CD4-positive, CD25-positive, alpha-beta regulatory T cell (primary cell): ENCODE results near the gene KEL. TPM values are rescaled to one million over a fixed set of nuclear protein-coding genes. Genes with fewer than 3 reads are reported as not detected.
A peak's percentile ranks its signal among the peaks of the same experiment; 100 is the strongest.

ENCODE experiments used
- ATAC-seq, 2 donors: fragments of 150-1000 bp; cut with Tn5 transposase; one replicate each; pipeline ENCODE4 v1.10.0; 2021; ENCODE audit warnings: low read depth in 2 of 2, moderate number of reproducible peaks in 2 of 2, moderate library complexity in 1 of 2
- DNase-seq, 3 donors: peaks; one replicate each; pipeline versions ENCODE4 v3.0.0 to v3.0.0-alpha.2; 2012 to 2022; ENCODE audit warnings: mixed read lengths in 1 of 3
- H3K27ac ChIP-seq: one replicate; pipeline ENCODE4 v1.7.0; 2013; ENCODE audit warnings: mild to moderate bottlenecking, low read length; ENCODE audit not compliant: insufficient read depth, poor library complexity, severe bottlenecking
- H3K27me3 ChIP-seq: one replicate; pipeline ENCODE4 v1.7.0; 2013; ENCODE audit warnings: low read length; ENCODE audit not compliant: control insufficient read depth, insufficient read depth
- H3K36me3 ChIP-seq: one replicate; pipeline ENCODE4 v1.7.0; 2013; ENCODE audit warnings: mild to moderate bottlenecking, low read length, moderate library complexity; ENCODE audit not compliant: control insufficient read depth, insufficient read depth
- H3K4me1 ChIP-seq: 2 replicates; pipeline ENCODE4 v1.7.0; 2013; ENCODE audit warnings: mild to moderate bottlenecking, low read length; ENCODE audit not compliant: insufficient read depth, control insufficient read depth, poor library complexity, severe bottlenecking
- H3K4me3 ChIP-seq: one replicate; pipeline ENCODE4 v1.7.0; 2013; ENCODE audit warnings: low read depth, mild to moderate bottlenecking, low read length, moderate library complexity
- H3K9me3 ChIP-seq, 2 experiments: 1 replicate in 1 of 2; 2 replicates in 1 of 2; pipeline ENCODE4 v1.7.0; 2013; ENCODE audit warnings: low read length in 2 of 2, mild to moderate bottlenecking in 1 of 2, moderate library complexity in 1 of 2; ENCODE audit not compliant: control insufficient read depth in 2 of 2
- H3K27ac Mint-ChIP-seq, 3 donors: one replicate each; pipeline ENCODE4 v1.8.0; 2020 to 2022; ENCODE audit warnings: mild to moderate bottlenecking in 3 of 3, mixed read lengths in 3 of 3, moderate library complexity in 2 of 3
- H3K27me3 Mint-ChIP-seq: one replicate; pipeline ENCODE4 v1.8.0; 2022; ENCODE audit warnings: mild to moderate bottlenecking, mixed read lengths
- H3K36me3 Mint-ChIP-seq: one replicate; pipeline ENCODE4 v1.8.0; 2020; ENCODE audit warnings: mixed read lengths
- H3K4me1 Mint-ChIP-seq, 4 donors: one replicate each; pipeline ENCODE4 v1.8.0; 2020 to 2022; ENCODE audit warnings: mixed read lengths in 4 of 4, mild to moderate bottlenecking in 1 of 4
- H3K4me3 Mint-ChIP-seq, 4 donors: one replicate each; pipeline ENCODE4 v1.8.0; 2020 to 2022; ENCODE audit warnings: mild to moderate bottlenecking in 4 of 4, mixed read lengths in 4 of 4, moderate library complexity in 3 of 4
- H3K9me3 Mint-ChIP-seq, 7 donors: one replicate each; pipeline ENCODE4 v1.8.0; 2020 to 2022; ENCODE audit warnings: mixed read lengths in 7 of 7, mild to moderate bottlenecking in 3 of 7, moderate library complexity in 2 of 7
- polyA plus RNA-seq, 4 donors: library from polyadenylated mRNA; unstranded; fragments of 300-500 nt; fragmentation: Illumina TruSeq; gene quantifications; one replicate each; pipeline ENCODE4 v1.2.3, GENCODE V29; 2021
- total RNA-seq: library from RNA; stranded (reverse); gene quantifications from one replicate; pipeline ENCODE4 v1.2.3, GENCODE V29; 2022

KEL gene
- total and polyA plus RNA-seq, 5 donors from 2014 or later = 1.1 TPM; not detected in 4

DNA sequence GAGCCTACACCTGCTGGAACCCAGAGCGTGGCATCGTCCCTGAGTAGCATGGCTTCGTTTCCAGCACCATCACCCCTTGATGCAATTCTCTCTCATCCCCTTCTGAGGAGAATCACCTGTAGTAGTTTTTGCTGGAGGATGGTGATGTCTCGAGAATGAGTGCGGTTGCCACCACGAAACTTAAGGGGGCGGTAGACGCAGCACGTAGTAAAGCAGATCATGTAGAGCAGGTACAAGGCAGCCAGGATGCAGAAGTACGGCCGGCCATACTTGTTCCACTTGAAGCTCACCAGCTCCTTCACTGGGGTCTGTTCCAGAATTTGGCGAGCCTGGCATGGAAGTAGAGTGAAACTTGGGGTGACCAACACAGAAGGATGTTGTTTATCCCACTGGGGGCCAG is 36.8 kb downstream of the KEL start:
- H3K36me3 Mint-ChIP-seq = no peaks in the 10 kb centered on the region
- ATAC-seq = no peak
- H3K27ac ChIP-seq = no peak overlapping the region
- H3K9me3 ChIP-seq = no peaks in the 10 kb centered on the region
- H3K27me3 ChIP-seq = no peaks in the 10 kb centered on the region
- H3K4me3 ChIP-seq = no peak overlapping the region
- H3K4me1 ChIP-seq = no peaks in the 10 kb centered on the region
- H3K27ac Mint-ChIP-seq = no peak overlapping the region
- peak in 1 of 3 donors; percentile 7 for DNase-seq
- H3K27me3 Mint-ChIP-seq = peaks cover 11% of the 10 kb centered on the region
- no peaks in the 10 kb centered on the region for H3K36me3 ChIP-seq
- no peak overlapping the region for H3K4me3 Mint-ChIP-seq
- H3K4me1 Mint-ChIP-seq = no peaks in the 10 kb centered on the region
- peaks cover 0 to 1% (median 0%) of the 10 kb centered on the region in 7 donors for H3K9me3 Mint-ChIP-seq

- no peaks in the 10 kb centered on the region for H3K9me3 Mint-ChIP-seq
- Histone ChIP-seq H3K4me3 (no peak overlapping the region), H3K9me3 (no peaks in the 10 kb centered on the region), H3K36me3 (no peaks in the 10 kb centered on the region), H3K4me1 (no peaks in the 10 kb centered on the region), H3K27me3 (no peaks in the 10 kb centered on the region), H3K27ac (no peak overlapping the region)
- no peak for DNase-seq
- H3K36me3 Mint-ChIP-seq = no peaks in the 10 kb centered on the region
- H3K27ac Mint-ChIP-seq = no peak overlapping the region
- peaks cover 16% of the 10 kb centered on the region for H3K27me3 Mint-ChIP-seq
- no peaks in the 10 kb centered on the region for H3K4me1 Mint-ChIP-seq
- ATAC-seq = no peak
- H3K4me3 Mint-ChIP-seq = no peak overlapping the region
Measured at GRCh38 chr7:142923391-142923790, 38.8 kb downstream of the KEL start.

DNA sequence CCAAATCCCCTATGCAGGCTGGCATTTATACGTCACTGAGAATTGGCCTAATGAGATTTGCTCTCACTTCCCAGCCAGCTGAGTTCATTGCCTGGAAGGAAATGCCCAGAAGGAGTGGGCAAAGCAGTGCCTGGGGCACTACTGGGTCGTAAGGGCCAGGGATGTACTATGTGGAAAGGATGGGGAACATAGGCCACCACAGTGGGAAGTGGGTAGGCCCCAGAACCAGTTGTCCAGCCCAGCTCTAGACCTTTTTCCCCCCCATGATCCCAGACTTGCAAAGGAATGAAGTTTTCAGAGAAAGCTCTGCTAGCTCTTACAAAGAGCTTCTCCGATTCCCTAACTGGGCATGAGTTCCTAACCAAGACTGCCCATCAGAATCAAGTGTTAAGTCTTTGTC is 42.5 kb downstream of the KEL start:
- H3K4me3 Mint-ChIP-seq = no peak overlapping the region
- H3K27me3 ChIP-seq = peaks cover 6% of the 10 kb centered on the region
- ATAC-seq = no peak
- no peaks in the 10 kb centered on the region for H3K9me3 Mint-ChIP-seq
- DNase-seq = no peak
- no peaks in the 10 kb centered on the region for H3K9me3 ChIP-seq
- H3K4me1 Mint-ChIP-seq = no peaks in the 10 kb centered on the region
- H3K4me1 ChIP-seq = no peaks in the 10 kb centered on the region
- H3K36me3 ChIP-seq = no peaks in the 10 kb centered on the region
- H3K27ac Mint-ChIP-seq = no peak overlapping the region
- H3K36me3 Mint-ChIP-seq = no peaks in the 10 kb centered on the region
- no peak overlapping the region for H3K27ac ChIP-seq
- peaks cover 24% of the 10 kb centered on the region for H3K27me3 Mint-ChIP-seq
- no peak overlapping the region for H3K4me3 ChIP-seq

GRCh38 chr7:142918901-142919300 is 43.3 kb downstream of the KEL start:
- Mint-ChIP-seq H3K36me3 (no peaks in the 10 kb centered on the region), H3K9me3 (peaks cover 0 to 1% (median 0%) of the 10 kb centered on the region in 7 donors), H3K27ac (no peak overlapping the region), H3K27me3 (peaks cover 32% of the 10 kb centered on the region), H3K4me3 (no peak overlapping the region), H3K4me1 (no peaks in the 10 kb centered on the region)
- H3K4me3 ChIP-seq = no peak overlapping the region
- ATAC-seq (no peak), DNase-seq (no peak)
- H3K27me3 ChIP-seq = peaks cover 6% of the 10 kb centered on the region
- no peak overlapping the region for H3K27ac ChIP-seq
- H3K36me3 ChIP-seq = no peaks in the 10 kb centered on the region
- no peaks in the 10 kb centered on the region for H3K9me3 ChIP-seq
- no peaks in the 10 kb centered on the region for H3K4me1 ChIP-seq

- ATAC-seq (no peak), DNase-seq (no peak)
- no peak overlapping the region for H3K4me3 Mint-ChIP-seq
- Histone ChIP-seq H3K4me1 (no peaks in the 10 kb centered on the region), H3K9me3 (no peaks in the 10 kb centered on the region), H3K27me3 (peaks cover 8% of the 10 kb centered on the region), H3K4me3 (no peak overlapping the region), H3K27ac (no peak overlapping the region), H3K36me3 (no peaks in the 10 kb centered on the region)
- no peaks in the 10 kb centered on the region for H3K36me3 Mint-ChIP-seq
- H3K9me3 Mint-ChIP-seq = peaks cover 0 to 1% (median 0%) of the 10 kb centered on the region in 7 donors
- no peak overlapping the region for H3K27ac Mint-ChIP-seq
- H3K27me3 Mint-ChIP-seq = peaks cover 36% of the 10 kb centered on the region
- H3K4me1 Mint-ChIP-seq = no peaks in the 10 kb centered on the region
Measured at GRCh38 chr7:142917447-142917846, 44.7 kb downstream of the KEL start.

GRCh38 chr7:142916508-142916907 is 45.7 kb downstream of the KEL start:
- Histone ChIP-seq H3K4me1 (no peaks in the 10 kb centered on the region), H3K27me3 (peaks cover 8% of the 10 kb centered on the region), H3K36me3 (no peaks in the 10 kb centered on the region), H3K27ac (no peak overlapping the region), H3K4me3 (no peak overlapping the region), H3K9me3 (no peaks in the 10 kb centered on the region)
- ATAC-seq = no peak
- no peak for DNase-seq
- Mint-ChIP-seq H3K4me1 (no peaks in the 10 kb centered on the region), H3K27me3 (peaks cover 41% of the 10 kb centered on the region), H3K4me3 (no peak overlapping the region), H3K36me3 (no peaks in the 10 kb centered on the region), H3K9me3 (peaks cover 0 to 1% (median 0%) of the 10 kb centered on the region in 7 donors), H3K27ac (no peak overlapping the region)

- Histone ChIP-seq H3K36me3 (no peaks in the 10 kb centered on the region), H3K27ac (no peak overlapping the region), H3K4me3 (no peak overlapping the region), H3K9me3 (no peaks in the 10 kb centered on the region), H3K4me1 (no peaks in the 10 kb centered on the region), H3K27me3 (peaks cover 12% of the 10 kb centered on the region)
- peaks cover 43% of the 10 kb centered on the region for H3K27me3 Mint-ChIP-seq
- no peak overlapping the region for H3K27ac Mint-ChIP-seq
- no peaks in the 10 kb centered on the region for H3K4me1 Mint-ChIP-seq
- peaks cover 0 to 1% (median 0%) of the 10 kb centered on the region in 7 donors for H3K9me3 Mint-ChIP-seq
- DNase-seq = no peak
- no peaks in the 10 kb centered on the region for H3K36me3 Mint-ChIP-seq
- no peak overlapping the region for H3K4me3 Mint-ChIP-seq
- ATAC-seq = no peak
Measured at GRCh38 chr7:142915315-142915714, 46.8 kb downstream of the KEL start.

DNA sequence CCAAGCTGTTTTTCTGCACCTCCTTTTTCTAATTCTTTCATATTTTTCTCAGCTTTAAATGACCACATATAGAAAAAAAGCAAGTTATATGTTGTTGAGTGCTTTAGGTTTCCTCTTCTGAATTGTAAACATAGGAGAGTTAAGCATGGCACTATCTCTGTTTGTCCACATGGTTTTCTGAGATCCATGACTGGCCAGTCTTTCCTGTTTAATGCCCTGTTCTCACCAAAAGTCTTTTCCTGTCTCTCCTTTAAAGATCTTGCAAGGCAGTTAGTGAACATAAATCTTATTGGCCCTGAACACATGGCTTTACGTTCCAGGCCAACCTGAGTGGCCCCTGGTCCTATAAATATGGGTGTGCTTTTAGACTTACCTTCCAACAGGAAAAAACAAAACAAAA is 48.0 kb downstream of the KEL start:
- Mint-ChIP-seq H3K27ac (no peak overlapping the region), H3K4me3 (no peak overlapping the region), H3K27me3 (peaks cover 38% of the 10 kb centered on the region), H3K4me1 (no peaks in the 10 kb centered on the region), H3K36me3 (no peaks in the 10 kb centered on the region), H3K9me3 (peaks cover 0 to 1% (median 0%) of the 10 kb centered on the region in 7 donors)
- Histone ChIP-seq H3K36me3 (no peaks in the 10 kb centered on the region), H3K4me1 (no peaks in the 10 kb centered on the region), H3K27ac (no peak overlapping the region), H3K9me3 (no peaks in the 10 kb centered on the region), H3K27me3 (peaks cover 12% of the 10 kb centered on the region), H3K4me3 (no peak overlapping the region)
- ATAC-seq = no peak
- no peak for DNase-seq
